ENCODE data around the gene PPM1H. TPM values are rescaled to one million over a fixed set of nuclear protein-coding genes. Genes with fewer than 3 reads are reported as not detected.

Gene PPM1H
- total and polyA plus RNA-seq, 8 donors: 0.29 to 12.5 (median 3.7) TPM

- peak in 1 of 2 donors; percentile 63 for DNase-seq
- no peak for TF ChIP-seq EP300 (IDR thresholded peaks at IDR 0.05)
- TF ChIP-seq CTCF (IDR thresholded peaks at IDR 0.05): no peak
- TF ChIP-seq POLR2AphosphoS5 (IDR thresholded peaks at IDR 0.05): no peak
- TF ChIP-seq POLR2A (IDR thresholded peaks at IDR 0.05): no peak
- no peak overlapping the region for H3K27ac ChIP-seq
- H3K4me3 ChIP-seq: no peak overlapping the region
- no peaks in the 10 kb centered on the region for H3K9me3 ChIP-seq
- intact Hi-C loops (cut with DNase I; ENCODE audit: low total_unique reads): no loop called here
- H3K27me3 ChIP-seq: no peaks in the 10 kb centered on the region
- WGBS, 5 donors: 71 to 86% (median 76%) methylated on average over 4 of the region's 4 CpGs
- H3K36me3 ChIP-seq: peaks cover 0 to 2% (median 0%) of the 10 kb centered on the region in 4 donors
- no peaks in the 10 kb centered on the region for H3K4me1 ChIP-seq
Observed at GRCh38 chr12:62834406-62834805, 100.5 kb downstream of the PPM1H start.

GRCh38 chr12:62833634-62834033 is 101.3 kb downstream of the PPM1H start:
- TF ChIP-seq CTCF (IDR thresholded peaks at IDR 0.05) (no peak), POLR2AphosphoS5 (IDR thresholded peaks at IDR 0.05) (no peak), EP300 (IDR thresholded peaks at IDR 0.05) (no peak), POLR2A (IDR thresholded peaks at IDR 0.05) (no peak)
- H3K27ac ChIP-seq: no peak overlapping the region
- intact Hi-C loops (cut with DNase I; ENCODE audit: low total_unique reads): no loop called here
- 87 to 90% (median 88%) methylated on average over 6 of the region's 6 CpGs for WGBS, 5 donors
- H3K9me3 ChIP-seq: no peaks in the 10 kb centered on the region
- H3K4me1 ChIP-seq: no peaks in the 10 kb centered on the region
- H3K4me3 ChIP-seq: no peak overlapping the region
- DNase-seq: no peak
- H3K27me3 ChIP-seq: no peaks in the 10 kb centered on the region
- H3K36me3 ChIP-seq: peaks cover 0 to 5% (median 0%) of the 10 kb centered on the region in 4 donors

GRCh38 chr12:62832558-62832957 is 102.4 kb downstream of the PPM1H start:
- Histone ChIP-seq H3K4me3 (no peak overlapping the region), H3K36me3 (peaks cover 0 to 5% (median 0%) of the 10 kb centered on the region in 4 donors), H3K9me3 (no peaks in the 10 kb centered on the region), H3K4me1 (no peaks in the 10 kb centered on the region), H3K27ac (no peak overlapping the region), H3K27me3 (no peaks in the 10 kb centered on the region)
- TF ChIP-seq EP300 (IDR thresholded peaks at IDR 0.05) (no peak), POLR2A (IDR thresholded peaks at IDR 0.05) (no peak), POLR2AphosphoS5 (IDR thresholded peaks at IDR 0.05) (no peak), CTCF (IDR thresholded peaks at IDR 0.05) (no peak)
- no peak for DNase-seq
- 52 to 72% (median 68%) methylated on average over 3 of the region's 3 CpGs for WGBS, 5 donors
- intact Hi-C loops (cut with DNase I; ENCODE audit: low total_unique reads): no loop called here

GRCh38 chr12:62832027-62832426 is 102.9 kb downstream of the PPM1H start:
- H3K36me3 ChIP-seq: peaks cover 0 to 5% (median 0%) of the 10 kb centered on the region in 4 donors
- no peak for TF ChIP-seq CTCF (IDR thresholded peaks at IDR 0.05)
- no peak for TF ChIP-seq EP300 (IDR thresholded peaks at IDR 0.05)
- no peak for TF ChIP-seq POLR2AphosphoS5 (IDR thresholded peaks at IDR 0.05)
- TF ChIP-seq POLR2A (IDR thresholded peaks at IDR 0.05): no peak
- H3K4me3 ChIP-seq: no peak overlapping the region
- DNase-seq: no peak
- no peaks in the 10 kb centered on the region for H3K27me3 ChIP-seq
- H3K9me3 ChIP-seq: no peaks in the 10 kb centered on the region
- WGBS, 5 donors: 72 to 87% (median 79%) methylated on average over 7 of the region's 7 CpGs
- intact Hi-C loops (cut with DNase I; ENCODE audit: low total_unique reads): no loop called here
- H3K4me1 ChIP-seq: no peaks in the 10 kb centered on the region
- no peak overlapping the region for H3K27ac ChIP-seq

Data from stomach (tissue), 9 donors.